HG03135 (cell line): ENCODE measurements around the gene KLHL22.
"Not testable (repeated sequence)": the region's sequence is repeated elsewhere in the genome, so short reads cannot be mapped to it uniquely, and the experiment has no call there.

Experiments
- ATAC-seq: cut with Tn5 transposase; IDR thresholded peaks from one replicate; pipeline ENCODE4 v1.9.1; 2021; ENCODE audit warnings: mild to moderate bottlenecking, moderate library complexity; ENCODE audit not compliant: unreplicated experiment

Gene KLHL22

DNA sequence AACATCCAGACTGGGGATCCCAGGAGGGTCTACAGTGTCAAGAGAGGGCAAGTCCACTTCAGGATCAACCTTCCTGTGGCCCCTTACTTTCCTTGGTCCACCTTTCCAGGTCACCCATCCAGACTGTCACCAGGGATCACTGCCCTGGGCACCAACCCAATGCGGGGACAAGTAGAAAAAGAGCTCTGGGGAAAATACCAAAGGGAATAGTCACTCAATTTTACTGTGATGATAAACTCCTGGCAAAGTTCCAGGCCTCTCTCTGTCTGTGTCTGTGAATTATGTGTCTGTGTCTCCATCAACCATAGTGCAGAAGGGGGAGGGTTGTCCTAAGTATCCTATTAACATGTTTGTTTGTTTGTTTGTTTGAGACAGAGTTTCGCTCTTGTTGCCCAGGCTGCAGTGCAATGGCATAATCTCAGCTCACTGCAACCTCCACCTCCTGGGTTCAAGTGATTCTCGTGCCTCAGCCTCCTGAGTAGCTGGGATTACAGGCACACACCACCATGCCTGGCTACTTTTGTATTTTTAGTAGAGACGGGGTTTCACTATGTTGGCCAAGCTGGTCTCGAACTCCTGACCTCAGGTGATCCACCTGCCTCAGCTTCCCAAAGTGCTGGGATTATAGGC lies 8.8 kb upstream of the KLHL22 start:
- not testable (repeated sequence) for ATAC-seq

DNA sequence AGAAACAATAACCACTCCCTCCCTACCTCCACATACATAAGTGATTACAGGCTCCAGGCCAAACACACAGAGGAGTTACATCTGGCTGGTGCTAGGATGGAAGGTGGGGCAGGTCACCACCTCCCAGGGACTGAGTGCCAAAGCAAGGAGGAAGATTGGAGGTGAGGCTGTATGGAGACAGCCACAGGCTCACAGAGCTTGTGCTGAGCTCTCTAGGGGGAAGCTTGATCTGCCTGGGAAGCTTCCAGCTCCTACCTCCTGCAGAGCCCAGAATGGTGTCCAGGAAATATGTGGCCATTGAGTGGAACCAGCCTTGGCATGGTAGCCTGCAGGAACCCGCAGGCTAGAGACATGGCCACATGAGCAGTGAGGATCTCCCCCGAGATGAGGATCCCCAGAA lies 8.2 kb upstream of the KLHL22 start:
- no peak for ATAC-seq

DNA sequence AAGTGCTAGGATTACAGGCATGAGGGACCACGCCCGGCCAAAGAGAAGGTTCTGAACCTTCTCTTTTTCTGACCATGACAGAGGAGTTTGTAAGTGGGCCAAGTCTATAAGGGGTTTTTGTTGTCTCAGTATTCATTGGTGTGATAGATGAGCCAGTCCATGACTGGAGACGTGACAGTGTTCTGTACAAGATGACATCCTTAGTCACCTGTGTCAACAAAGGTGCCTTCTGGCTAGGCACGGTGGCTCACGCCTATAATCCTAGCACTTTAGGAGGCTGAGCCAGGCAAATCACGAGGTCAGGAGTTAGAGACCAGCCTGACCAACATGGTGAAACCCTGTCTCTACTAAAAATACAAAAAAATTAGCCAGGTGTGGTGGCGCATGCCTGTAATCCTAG lies 4.2 kb upstream of the KLHL22 start:
- no peak for ATAC-seq

DNA sequence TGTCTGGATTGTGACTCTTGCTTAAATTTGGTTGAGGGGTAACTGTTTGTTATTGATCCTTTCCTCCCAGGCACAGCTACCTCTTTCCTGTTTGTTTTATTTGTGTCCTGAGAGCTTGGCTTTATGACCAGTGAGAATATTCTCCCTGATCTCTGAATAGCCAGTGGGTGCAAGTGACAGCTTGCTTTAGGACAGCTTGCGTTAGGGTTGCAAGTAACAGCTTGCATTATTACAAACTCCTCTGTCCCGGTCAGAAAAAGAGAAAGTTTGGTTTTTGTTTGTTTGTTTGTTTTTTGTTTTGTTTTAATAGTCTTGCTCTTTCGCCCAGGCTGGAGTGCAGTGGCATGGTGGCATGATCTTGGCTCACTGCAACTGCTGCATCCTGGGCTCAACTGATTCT lies 3.3 kb upstream of the KLHL22 start:
- no peak for ATAC-seq

DNA sequence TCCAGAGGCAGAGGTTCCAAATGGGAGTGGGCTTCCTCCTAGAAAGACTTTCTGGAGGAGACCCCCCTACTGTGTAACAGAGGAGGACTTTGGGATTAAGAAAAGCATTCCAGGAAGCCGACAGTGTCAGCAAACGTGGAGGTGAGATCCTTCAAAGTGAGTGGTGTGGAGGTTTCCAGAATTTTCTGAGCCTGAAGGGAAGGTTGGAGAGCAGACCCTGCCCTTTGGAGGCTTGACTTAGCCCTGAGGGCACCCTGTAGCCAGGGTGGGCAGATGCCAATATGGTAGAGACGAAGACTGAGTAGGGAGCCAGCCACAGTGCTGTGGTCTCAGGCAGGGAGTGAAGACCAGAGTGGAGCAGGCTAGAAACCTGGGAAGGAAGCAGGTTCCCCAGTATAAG lies 1.8 kb upstream of the KLHL22 start:
- no peak for ATAC-seq

DNA sequence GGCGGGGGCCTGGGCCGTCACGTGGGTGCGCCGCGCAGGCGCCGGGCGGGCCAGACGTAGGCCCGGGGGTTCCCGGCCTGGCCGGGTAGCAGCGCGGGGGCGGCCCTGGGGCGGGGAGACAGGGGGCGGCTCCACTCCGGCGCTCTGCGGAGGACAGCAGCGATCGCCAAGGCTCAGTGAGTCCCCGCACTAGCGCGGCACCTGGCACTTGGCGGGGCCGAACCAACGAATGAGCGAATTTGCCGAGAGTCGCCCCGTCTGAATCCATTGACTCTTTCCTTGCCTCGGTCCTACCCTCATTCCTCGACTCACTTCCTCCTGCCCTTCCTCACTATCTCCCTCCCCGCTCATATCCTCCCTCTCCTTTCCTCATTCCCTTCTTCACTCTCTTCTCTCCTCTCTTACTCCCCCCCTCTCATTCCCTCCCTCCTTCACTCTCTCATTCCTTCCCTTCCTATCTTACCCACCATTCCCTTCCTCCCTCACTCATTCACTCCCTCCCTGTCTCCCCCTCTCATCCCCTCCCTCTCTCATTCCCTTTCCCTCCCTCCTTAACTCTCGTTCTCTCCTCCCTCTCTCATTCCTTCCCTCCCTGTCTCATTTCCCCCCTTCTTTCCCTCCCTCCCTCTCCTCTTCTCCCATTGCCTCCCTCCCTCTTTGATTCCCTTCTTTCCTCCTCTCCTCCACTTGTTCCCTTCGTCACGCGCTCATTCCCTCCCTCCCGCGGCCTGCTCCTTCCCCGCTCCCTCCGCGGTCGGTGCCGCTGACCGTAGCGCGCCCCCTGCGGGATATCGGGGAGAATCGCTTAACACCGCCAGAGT lies 476 bp upstream of the KLHL22 start:
- peak; percentile 83 for ATAC-seq

DNA sequence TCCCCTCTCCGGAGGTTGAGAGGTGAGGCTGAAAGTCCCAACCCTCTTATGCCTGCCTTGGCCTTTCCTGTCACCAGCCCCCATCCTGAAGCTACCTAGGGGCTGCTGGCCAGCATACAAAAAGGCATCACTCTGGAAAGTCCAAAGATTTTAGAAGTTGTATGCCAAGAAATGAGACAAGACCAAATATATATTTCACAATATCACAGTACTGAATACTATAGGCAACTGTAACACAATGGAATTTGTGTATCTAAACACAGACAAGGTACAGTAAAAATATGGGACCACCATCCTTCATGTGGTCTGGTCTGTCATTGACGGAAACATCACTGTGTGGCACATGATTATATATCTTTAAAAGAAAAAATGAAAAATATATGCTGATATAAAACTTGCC lies 4.2 kb downstream of the KLHL22 start:
- ATAC-seq = no peak

DNA sequence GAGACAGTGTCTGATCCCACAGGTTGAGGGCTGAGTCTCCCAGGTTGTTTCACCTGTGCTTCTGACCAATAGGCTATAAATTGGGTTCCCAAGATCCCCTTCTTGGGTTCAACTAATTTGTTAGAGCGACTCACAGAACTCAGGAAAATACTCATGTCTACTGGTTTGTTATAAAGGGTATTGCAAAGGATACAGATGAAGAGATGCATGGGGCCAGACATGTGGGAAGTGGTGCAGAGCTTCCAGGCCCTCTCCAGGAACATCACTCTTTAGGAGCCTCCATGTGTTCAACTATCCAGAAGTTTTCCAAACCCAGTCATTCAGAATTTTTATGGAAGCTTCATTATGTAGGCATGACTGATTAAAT lies 4.7 kb downstream of the KLHL22 start:
- no peak for ATAC-seq

DNA sequence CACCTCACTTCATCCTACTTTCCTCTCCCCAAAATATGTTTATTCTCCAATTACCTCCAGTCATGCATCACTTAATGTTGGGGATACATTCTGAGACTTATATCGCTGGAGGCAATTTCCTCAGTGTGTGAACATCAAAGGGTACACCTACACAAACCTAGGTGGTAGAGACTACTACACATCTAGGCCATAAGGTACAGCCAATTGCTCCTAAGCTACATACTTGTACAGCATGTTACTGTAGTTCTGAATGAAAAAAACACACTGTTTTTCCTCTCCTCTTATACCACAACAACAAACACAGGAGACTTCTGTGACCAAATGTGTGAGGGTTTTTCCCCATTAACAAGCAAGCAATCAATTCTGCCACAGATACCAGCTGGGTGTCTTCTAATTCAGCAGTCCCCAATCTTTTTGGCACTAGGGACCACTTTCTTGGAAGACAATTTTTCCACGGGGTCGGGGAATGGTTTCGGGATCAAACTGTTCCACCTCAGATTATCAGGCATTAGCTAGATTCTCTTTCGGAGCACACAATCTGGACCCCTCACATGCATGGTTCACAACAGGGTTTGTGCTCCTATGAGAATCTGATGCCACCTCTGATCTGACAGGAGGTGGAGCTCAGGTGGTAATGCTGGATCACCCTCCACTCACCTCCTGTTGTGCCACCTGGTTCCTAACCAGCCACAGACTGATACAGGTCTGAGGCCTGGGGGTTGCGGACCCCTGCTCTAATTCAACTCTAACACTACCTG lies 5.2 kb downstream of the KLHL22 start:
- no peak for ATAC-seq

DNA sequence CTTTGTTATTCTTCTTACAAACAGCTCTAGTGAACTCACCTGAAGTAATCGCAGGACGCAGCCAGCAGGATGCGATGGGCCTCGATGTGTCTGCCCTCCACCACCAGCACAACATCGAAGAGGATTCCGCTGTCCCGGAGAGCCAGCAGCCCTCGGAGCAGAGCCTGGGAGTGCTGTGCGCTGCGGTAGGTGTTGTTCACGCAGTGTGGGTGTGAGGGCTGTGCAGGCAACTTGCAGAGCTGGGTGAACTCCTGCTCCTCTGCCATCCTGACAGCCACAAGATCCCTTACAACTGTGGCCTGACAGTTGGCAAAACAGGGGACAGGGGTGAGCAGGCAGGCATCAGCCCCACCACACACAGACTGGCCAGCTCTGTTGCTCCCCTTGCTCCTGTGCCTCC lies 6.6 kb downstream of the KLHL22 start:
- ATAC-seq = no peak

DNA sequence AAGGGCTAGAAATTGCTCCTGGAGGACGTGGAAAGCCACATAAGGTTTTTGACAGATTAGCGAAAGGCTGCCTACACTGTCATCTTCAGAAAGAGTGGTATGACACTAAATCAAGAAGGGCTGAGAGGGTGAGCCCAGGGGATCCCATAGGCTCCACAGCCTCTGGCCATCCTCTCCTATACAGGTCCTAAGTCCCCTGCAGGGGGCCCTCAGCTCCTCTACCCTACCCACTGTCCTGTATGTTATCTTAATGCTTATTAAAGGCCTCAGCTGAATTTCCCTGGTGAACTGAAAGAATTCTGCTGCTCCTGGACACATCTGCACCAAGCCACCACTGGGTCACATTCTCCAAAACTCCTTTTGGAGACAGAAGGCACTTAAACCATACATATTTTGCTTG lies 7.9 kb downstream of the KLHL22 start:
- ATAC-seq = no peak

DNA sequence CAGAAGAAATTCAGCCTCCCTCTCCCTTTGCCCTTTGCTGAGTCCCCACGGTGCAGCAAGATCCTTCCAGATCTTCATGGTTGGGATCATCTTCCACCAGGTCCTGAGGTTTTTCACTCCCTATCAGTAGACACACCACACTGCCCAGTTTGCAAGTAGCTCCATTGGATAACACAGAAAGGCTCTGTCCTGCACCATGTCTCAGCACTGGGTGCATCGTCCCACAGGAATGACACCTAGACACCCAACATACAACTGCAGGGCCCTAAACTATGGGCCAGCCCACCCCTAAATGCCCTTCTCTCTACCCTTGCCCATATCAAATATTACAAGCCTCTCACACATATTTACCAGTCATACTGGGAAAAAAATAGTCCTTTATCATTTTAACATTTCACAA lies 9.4 kb downstream of the KLHL22 start:
- ATAC-seq = no peak

DNA sequence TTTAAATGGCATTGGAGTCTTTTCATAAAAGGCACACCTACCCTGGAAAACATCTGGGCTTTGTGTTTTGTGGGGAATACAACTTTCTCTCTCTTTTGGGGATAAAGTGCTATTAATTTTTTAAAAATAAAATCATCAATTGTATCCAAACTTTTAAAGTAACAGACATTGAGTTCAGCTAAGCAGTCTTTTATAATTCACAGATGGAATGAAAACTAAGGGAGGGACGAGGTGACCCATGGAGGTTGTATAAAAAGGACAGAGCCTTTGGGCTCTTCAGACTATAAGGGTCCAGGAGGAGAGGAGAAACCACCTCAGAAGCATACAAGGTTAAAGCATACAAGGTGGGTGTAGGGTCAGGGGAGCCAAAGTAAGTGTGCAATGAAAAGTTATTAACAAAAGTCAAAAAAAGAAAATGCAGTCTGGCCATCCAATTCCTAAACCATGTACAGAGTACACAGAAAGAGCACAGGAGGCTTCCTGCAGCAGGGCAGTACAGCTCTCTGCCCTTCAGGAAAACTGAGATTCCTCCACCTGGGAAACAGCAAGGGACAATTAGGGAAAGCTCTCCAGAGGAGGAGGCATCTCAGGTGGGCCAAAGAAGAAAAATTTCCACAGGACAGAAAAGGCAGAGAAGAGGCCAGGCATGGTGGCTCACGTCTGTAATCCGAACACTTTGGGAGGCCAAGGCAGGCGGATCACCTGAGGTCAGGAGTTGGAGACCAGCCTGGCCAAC lies 10.5 kb downstream of the KLHL22 start:
- no peak for ATAC-seq

DNA sequence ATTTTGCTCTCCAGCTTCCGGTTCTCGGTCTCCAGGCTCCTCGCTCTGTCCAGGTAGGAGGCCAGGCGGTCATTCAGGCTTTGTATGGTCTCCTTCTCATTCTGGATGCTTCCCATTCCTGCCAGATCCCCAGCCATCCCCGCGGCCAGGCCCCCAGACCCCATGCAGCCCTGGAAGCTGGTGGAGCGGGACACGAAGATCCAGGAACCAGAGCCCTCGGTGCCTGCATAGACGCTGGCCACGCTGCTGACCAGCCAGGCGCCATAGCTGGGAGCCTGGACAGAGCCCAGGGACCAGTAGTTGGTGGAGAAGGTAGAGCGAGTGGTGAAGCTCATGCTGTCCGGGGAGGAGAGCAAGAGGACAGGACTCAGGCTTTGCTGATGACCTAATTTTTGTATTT lies 11.8 kb downstream of the KLHL22 start:
- ATAC-seq = no peak

DNA sequence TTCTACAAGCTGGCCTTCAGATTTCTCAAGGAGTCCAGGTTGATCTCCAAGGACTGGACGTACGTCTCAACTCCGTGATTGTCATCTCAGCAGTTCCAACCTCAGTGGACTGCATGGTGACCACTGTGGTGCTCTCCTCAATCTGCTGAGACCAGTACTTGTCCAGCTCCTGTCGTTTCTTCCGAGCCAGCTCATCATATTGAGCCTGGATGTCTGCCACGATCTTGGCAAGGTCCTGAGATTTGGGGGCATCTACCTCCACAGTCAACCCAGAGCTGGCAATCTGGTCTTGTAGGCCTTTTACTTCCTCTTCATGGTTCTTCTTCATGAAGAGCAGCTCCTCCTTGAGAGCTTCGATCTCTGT lies 12.5 kb downstream of the KLHL22 start:
- not testable (repeated sequence) for ATAC-seq

DNA sequence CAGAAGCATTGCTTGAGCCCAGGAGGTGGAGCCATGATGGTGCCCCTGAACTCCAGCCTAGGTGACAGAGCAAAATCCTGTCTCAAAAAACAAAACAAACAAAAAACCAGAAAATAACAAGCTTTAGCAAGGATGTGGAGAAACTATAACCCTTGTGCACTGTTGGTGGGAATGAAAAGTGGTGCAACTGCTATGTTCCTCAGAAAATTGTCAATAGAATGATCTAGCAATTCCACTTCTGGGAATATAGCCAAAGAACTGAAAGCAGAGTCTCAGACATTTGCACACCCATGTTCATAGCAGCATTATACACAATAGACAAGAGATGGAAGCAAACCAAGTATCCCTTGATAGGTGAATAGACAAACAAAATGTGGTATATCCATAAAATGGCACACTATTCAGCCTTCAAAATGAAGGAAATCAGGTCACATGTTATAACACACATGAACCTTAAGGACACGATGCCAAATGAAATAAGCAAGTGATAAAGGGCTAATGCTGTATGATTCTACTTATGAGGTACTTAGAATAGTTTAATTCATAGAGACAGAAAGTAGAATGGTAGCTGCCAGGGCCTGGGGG lies 15.9 kb downstream of the KLHL22 start:
- ATAC-seq = no peak

DNA sequence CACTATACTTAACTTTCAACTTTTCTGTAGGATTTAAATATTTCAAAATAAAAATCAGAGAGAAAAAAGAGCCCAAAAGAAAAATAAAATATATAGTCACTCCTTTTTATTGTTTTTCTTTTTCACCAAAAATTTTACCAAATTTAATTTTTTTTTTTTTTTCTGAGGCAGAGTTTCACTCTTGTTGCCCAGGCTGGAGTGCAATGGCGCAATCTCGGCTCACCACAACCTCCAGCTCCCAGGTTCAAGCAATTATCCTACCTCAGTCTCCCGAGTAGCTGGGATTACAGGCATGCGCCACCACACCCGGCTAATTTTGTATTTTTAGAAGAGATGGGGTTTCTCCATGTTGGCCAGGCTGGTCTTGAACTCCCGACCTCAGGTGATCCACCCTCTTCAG lies 17.5 kb downstream of the KLHL22 start:
- not testable (repeated sequence) for ATAC-seq

DNA sequence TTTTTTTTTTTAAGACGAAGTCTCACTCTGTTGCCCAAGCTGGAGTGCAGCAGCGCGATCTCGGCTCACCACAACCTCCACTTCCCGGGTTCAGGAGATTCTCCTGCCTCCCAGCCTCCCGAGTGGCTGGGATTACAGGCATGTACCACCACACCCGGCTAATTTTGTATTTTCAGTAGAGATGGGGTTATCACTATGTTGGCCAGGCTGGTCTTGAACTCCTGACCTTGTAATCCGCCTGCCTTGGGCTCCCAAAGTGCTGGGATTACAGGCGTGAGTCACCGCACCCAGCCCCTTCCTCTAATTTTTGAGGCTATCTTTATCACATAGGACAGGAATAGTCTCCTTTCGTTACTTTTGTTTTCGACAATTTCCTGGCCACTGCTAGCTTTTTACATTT lies 20.0 kb downstream of the KLHL22 start:
- not testable (repeated sequence) for ATAC-seq

DNA sequence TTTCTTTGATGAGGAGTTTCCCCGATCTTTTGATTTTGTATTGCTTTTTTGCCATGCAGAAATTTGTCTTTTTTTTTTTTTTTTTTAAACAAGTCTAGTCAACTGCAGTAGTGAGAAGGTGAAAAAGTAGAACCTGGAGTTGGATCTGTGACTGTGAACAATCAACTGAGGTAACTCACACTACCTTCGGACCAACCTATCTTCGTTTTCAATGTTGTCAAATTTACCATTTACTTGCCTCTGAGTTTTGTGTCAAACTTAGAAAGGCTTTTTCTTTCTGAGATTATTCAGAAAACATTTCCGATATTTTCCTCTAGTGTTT lies 20.5 kb downstream of the KLHL22 start:
- no peak for ATAC-seq

DNA sequence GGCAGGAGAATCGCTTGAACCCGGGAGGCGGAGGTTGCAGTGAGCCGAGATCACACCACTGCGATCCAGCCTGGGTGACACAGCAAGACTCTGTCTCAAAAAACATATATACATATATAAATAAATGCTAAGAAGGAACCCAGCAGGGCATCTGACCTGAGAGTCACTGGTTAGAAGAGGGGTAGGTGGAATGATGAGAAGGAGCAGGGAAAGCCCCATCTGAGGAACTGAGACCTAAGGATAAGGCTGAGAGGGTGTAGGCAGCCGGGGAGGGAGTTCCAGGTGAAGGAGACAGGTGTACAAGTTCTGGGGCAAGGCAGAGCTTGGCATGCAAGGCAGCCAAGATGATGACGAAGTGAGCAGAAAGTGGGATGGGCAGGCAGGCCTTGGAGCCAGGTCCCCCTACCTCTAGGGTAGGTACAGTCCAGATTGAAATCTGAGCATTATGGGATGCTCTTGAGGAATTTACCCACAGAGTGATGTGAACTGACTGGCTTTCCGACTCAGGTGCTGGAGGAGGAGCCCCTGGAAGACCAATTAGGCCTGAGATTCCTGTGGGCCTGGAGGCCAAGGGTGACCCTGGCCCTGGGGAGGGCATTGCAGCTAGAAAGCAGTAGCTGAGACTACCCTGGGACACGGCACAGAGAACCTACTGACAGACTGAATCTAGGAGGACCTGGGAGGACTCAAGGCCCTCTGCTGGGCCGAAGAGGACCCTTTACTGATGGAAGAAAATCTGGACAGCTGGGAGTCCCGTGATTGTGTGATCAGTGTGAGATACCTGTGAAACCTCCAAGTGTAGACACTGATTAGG lies 22.8 kb downstream of the KLHL22 start:
- ATAC-seq = no peak
